ENCODE measurements around the gene NOTCH3.

DNA sequence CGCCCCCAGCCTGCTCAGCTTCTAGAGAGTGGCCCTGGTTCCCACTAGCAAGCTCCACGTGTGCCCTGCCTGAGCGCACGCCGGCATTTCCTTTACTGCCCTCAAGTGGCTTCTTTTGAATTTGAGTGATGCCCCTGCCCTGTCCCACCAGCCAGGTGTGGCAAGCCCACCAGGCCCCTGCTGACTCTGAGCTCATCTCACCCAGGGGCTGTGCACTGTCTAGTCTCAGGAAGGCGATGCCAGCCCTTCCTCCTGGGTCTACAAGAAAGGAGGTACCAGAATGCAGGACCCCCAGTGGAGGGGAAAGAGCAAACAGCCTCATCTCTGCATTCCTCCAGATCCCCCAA, 48.7 kb upstream of the NOTCH3 start:
- TF ChIP-seq, protein P1, sequence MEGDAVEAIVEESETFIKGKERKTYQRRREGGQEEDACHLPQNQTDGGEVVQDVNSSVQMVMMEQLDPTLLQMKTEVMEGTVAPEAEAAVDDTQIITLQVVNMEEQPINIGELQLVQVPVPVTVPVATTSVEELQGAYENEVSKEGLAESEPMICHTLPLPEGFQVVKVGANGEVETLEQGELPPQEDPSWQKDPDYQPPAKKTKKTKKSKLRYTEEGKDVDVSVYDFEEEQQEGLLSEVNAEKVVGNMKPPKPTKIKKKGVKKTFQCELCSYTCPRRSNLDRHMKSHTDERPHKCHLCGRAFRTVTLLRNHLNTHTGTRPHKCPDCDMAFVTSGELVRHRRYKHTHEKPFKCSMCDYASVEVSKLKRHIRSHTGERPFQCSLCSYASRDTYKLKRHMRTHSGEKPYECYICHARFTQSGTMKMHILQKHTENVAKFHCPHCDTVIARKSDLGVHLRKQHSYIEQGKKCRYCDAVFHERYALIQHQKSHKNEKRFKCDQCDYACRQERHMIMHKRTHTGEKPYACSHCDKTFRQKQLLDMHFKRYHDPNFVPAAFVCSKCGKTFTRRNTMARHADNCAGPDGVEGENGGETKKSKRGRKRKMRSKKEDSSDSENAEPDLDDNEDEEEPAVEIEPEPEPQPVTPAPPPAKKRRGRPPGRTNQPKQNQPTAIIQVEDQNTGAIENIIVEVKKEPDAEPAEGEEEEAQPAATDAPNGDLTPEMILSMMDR (IDR thresholded peaks at IDR 0.05), result no peak
- no peak for TF ChIP-seq POLR2A (IDR thresholded peaks at IDR 0.05)
